Left lung (tissue), 10 donors: ENCODE data around the gene MLLT3. TPM values are rescaled to one million over a fixed set of nuclear protein-coding genes. Genes with fewer than 3 reads are reported as not detected.

Experiments
- ATAC-seq: fragments of 200-7000 bp; cut with Tn5 transposase; one replicate; pipeline ENCODE4 v1.9.1; 2020; ENCODE audit warnings: moderate library complexity
- DNase-seq, 4 donors: peaks; one replicate each; pipeline ENCODE4 v3.0.0-alpha.2; 2013 to 2020
- H3K27ac ChIP-seq, 2 donors: fragments of 200-600 bp; sonication (generic) in 1 of 2; one replicate each; pipeline versions ENCODE4 v1.5.0 to v1.8.0; 2020 to 2021
- H3K27me3 ChIP-seq, 2 donors: fragments of 200-600 bp; sonication (generic) in 1 of 2; one replicate each; pipeline versions ENCODE4 v1.5.0 to v1.8.0; 2020 to 2021
- H3K36me3 ChIP-seq, 2 donors: fragments of 200-600 bp; sonication (generic) in 1 of 2; one replicate each; pipeline versions ENCODE4 v1.5.0 to v1.8.0; 2020 to 2021
- H3K4me1 ChIP-seq, 2 donors: fragments of 200-600 bp; one replicate each; pipeline ENCODE4 v1.8.0; 2021
- H3K4me3 ChIP-seq, 2 donors: fragments of 200-600 bp; sonication (generic) in 1 of 2; one replicate each; pipeline versions ENCODE4 v1.5.0 to v1.8.0; 2020 to 2021; ENCODE audit warnings: mild to moderate bottlenecking in 1 of 2
- H3K9me3 ChIP-seq, 2 donors: fragments of 200-600 bp; sonication (generic) in 1 of 2; one replicate each; pipeline versions ENCODE4 v1.5.0 to v1.8.0; 2020 to 2021
- intact Hi-C, 2 donors: fragments of 100-400 bp; cut with DNase I; formaldehyde crosslinking; loops; one replicate each; pipeline versions ENCODE4 v1.11.2 to v1.14.2; 2022
- polyA plus RNA-seq, 6 donors: library from polyadenylated mRNA; unstranded; fragments of 120-200 nt; gene quantifications; one replicate each; pipeline ENCODE4 v1.2.1, GENCODE V29; 2013; ENCODE audit not compliant: insufficient read length in 6 of 6
- total RNA-seq, 2 donors: library from RNA; stranded (reverse); fragmentation: NEBNext Ultra II Directional; extraction: Animal tissue kit (Norgen Biotek cat#: 25700); gene quantifications; one replicate each; pipeline ENCODE4 v1.2.1, GENCODE V29; 2021
- TF ChIP-seq, protein P1 (sequence below), 2 donors: fragments of 200-600 bp; sonication (generic) in 1 of 2; IDR thresholded peaks; one replicate each; pipeline versions ENCODE4 v1.5.0 to v1.8.0; 2021; ENCODE audit warnings: antibody characterized with exemption in 2 of 2
- donor health status: DM: no; HTN: yes; CAD: no.
- donor health status: DM: no; HTN: no; CAD: no.

Gene MLLT3
- total and polyA plus RNA-seq, 8 donors: 17.0 to 38.2 (median 32.5) TPM

DNA sequence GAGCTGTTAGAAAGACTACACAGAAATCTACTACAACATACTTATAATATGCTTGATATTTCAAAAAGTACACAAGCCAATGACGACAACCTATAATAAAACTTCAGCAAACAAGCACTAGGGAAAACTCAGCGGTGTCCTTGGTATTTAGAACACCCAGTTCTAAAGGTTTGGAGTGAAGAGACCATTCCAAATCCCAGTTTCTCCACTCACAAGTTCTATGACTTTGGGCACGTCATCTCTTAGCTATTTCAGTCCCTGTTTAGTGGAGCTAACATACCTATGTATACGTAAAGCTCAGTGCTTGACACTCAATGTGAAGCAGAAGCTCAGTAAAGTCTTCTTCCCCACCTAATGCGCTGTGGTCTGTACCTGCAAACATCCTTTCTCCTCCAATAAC lies 52.8 kb downstream of the MLLT3 start:
- no peak overlapping the region for H3K4me3 ChIP-seq
- no peaks in the 10 kb centered on the region for H3K36me3 ChIP-seq
- H3K27me3 ChIP-seq: no peaks in the 10 kb centered on the region
- TF ChIP-seq, protein P1, sequence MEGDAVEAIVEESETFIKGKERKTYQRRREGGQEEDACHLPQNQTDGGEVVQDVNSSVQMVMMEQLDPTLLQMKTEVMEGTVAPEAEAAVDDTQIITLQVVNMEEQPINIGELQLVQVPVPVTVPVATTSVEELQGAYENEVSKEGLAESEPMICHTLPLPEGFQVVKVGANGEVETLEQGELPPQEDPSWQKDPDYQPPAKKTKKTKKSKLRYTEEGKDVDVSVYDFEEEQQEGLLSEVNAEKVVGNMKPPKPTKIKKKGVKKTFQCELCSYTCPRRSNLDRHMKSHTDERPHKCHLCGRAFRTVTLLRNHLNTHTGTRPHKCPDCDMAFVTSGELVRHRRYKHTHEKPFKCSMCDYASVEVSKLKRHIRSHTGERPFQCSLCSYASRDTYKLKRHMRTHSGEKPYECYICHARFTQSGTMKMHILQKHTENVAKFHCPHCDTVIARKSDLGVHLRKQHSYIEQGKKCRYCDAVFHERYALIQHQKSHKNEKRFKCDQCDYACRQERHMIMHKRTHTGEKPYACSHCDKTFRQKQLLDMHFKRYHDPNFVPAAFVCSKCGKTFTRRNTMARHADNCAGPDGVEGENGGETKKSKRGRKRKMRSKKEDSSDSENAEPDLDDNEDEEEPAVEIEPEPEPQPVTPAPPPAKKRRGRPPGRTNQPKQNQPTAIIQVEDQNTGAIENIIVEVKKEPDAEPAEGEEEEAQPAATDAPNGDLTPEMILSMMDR (IDR thresholded peaks at IDR 0.05): no peak
- peaks cover 0 to 10% of the 10 kb centered on the region in 2 donors for H3K4me1 ChIP-seq
- DNase-seq (no peak), ATAC-seq (peak; percentile 85)
- peak overlapping the region in 1 of 2 donors; percentile 44 for H3K27ac ChIP-seq
- intact Hi-C loops: no loop called here
- H3K9me3 ChIP-seq: no peaks in the 10 kb centered on the region

DNA sequence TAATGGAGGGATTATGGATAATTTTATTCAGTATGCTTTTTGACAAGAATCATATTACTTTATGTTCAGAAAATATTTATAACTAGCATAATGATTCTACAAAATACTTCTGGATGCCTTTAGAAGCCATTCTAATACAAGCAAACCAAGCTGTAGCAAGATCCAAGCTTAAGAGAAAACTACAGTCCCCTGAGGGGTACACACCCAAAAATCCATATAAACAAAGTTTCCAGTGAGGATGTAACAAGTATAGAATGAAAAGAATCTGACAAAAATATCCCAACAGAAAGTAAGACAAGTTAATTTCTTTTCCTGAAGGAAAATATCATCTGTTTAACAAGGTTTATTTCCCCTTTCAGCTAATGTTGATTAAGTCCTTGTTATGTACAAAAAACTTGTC lies 53.9 kb downstream of the MLLT3 start:
- TF ChIP-seq, protein P1 (IDR thresholded peaks at IDR 0.05): no peak
- Histone ChIP-seq H3K4me1 (peaks cover 0 to 10% of the 10 kb centered on the region in 2 donors), H3K36me3 (no peaks in the 10 kb centered on the region), H3K4me3 (no peak overlapping the region), H3K27ac (peak overlapping the region in 1 of 2 donors; percentile 14), H3K27me3 (no peaks in the 10 kb centered on the region), H3K9me3 (no peaks in the 10 kb centered on the region)
- no peak for ATAC-seq
- DNase-seq: no peak
- intact Hi-C loops: no loop called here

DNA sequence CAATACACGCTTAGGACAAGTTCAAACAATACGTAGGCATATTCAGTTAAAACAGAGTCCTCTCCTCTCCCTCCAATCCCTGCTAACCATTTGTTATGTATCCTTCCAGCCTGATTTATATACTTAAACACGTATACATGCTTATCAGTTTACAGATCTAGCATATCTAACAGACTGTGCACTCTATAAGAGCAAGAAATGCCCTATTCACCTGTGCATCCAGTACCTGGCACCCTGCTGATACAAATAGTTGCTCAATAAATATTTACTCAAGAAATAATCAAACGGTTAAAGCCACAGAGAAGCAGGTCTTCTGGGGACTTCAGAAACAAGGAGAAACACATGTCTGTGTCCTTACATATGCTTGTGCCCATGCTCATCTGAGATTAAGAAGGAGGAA lies 55.9 kb downstream of the MLLT3 start:
- H3K9me3 ChIP-seq: no peaks in the 10 kb centered on the region
- intact Hi-C loops: no loop called here
- TF ChIP-seq, protein P1 (IDR thresholded peaks at IDR 0.05): no peak

DNA sequence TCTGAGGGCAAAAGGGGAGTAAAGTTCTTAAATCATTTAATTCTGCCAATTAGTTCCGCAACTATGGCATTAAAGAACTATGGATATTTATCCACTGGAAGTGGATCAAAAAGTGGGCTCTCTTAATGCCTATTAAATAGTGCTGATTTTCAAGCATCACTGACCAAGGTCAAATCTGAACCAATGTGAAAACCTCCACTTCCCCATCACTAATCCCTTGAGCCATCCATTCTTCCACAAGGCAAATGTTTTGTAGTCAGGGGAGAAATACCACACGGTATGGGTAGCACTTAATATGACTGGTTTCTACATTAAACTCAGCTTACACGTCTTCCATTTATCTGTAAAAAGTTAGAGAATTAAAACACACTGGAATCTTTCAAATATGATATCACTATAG lies 57.6 kb downstream of the MLLT3 start:
- ATAC-seq (no peak), DNase-seq (no peak)
- Histone ChIP-seq H3K9me3 (no peaks in the 10 kb centered on the region), H3K27ac (no peak overlapping the region), H3K36me3 (no peaks in the 10 kb centered on the region), H3K27me3 (no peaks in the 10 kb centered on the region), H3K4me3 (no peak overlapping the region), H3K4me1 (peaks cover 0 to 3% of the 10 kb centered on the region in 2 donors)
- TF ChIP-seq, protein P1 (IDR thresholded peaks at IDR 0.05): no peak
- intact Hi-C loops: no loop called here

More for the DNA sequence above, 55.9 kb downstream of the MLLT3 start:
- DNase-seq (no peak), ATAC-seq (no peak)
- no peaks in the 10 kb centered on the region for H3K27me3 ChIP-seq
- H3K36me3 ChIP-seq: no peaks in the 10 kb centered on the region
- H3K4me1 ChIP-seq: peaks cover 3 to 10% of the 10 kb centered on the region in 2 donors
- H3K27ac ChIP-seq: no peak overlapping the region
- H3K4me3 ChIP-seq: no peak overlapping the region

DNA sequence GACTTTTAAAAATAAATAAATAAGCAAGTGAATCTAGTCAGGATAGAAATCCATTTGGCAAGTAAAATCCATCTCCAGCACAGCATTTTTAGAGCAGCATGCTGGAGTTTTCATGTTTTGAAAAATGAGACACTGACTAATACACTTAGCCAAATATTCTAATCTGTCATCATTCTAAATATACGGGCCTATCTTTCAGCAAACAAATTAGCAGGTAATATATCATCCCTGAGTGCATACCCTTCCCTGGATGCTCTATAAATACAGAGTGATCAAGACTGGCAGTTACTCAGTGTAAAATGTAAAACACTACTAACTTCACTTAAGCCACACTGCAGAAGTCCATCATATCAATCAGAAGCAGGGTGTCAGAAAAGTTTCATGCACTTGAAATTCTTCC lies 58.4 kb downstream of the MLLT3 start:
- Histone ChIP-seq H3K36me3 (no peaks in the 10 kb centered on the region), H3K27me3 (no peaks in the 10 kb centered on the region), H3K9me3 (no peaks in the 10 kb centered on the region), H3K27ac (no peak overlapping the region), H3K4me3 (no peak overlapping the region), H3K4me1 (peaks cover 3 to 6% of the 10 kb centered on the region in 2 donors)
- intact Hi-C loops: no loop called here
- DNase-seq: no peak
- TF ChIP-seq, protein P1 (IDR thresholded peaks at IDR 0.05): no peak
- no peak for ATAC-seq
